ENCODE data around the gene HSPA4.
A peak's percentile ranks its signal among the peaks of the same experiment; 100 is the strongest.
"Not testable (repeated sequence)": the region's sequence is repeated elsewhere in the genome, so short reads cannot be mapped to it uniquely, and the experiment has no call there.

The HSPA4 gene

DNA sequence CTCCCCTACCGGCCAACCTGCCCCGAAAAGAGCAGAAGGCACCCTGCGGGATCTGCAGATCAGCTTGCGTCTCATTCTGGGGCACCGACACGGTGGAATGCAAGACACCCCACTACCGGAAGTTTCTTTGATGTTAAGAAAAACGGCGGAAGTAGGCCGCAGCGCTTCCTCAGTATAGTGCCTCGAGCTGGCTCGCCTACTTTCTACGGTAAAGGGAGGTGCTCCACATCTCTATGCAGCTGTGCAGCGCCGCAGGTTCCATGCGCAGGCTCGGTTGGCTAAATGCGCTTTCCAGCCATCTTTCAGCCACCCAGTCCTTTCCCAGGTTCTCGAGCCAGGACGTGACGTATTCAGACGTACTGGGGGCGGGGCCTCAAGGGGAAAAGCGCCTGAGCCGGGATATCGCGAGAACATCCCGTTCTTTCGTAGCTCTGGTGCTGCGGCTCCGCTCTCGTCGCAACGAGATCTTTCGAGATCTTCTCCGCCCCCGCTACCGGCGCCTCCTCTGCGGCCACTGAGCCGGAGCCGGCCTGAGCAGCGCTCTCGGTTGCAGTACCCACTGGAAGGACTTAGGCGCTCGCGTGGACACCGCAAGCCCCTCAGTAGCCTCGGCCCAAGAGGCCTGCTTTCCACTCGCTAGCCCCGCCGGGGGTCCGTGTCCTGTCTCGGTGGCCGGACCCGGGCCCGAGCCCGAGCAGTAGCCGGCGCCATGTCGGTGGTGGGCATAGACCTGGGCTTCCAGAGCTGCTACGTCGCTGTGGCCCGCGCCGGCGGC lies at the start of gene HSPA4:
TSS of gene HSPA4 (plus strand) at position 472 of the 775 bp plus-strand sequence. CDS start at position 710, 238 bp downstream.
- peak; percentile 98 for DNase-seq

DNA sequence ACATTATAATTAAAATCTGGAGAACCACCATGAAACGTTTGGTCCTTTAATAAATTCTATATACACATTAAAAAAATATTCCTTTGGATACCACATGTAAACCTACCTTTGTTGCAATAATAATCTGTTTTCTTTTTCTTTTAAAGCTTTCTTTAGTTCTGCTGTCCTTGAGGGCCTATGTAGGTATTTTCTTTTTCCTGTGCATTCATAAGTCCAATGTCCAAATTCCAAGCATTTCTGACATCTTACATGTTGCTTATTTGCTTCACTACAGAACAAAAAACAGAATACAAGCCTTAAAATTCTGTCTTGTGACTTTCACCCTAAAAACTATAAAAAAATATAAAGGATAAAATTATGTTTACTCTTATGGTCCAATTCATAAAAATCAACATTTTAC lies 45.2 kb upstream of the HSPA4 start:
- peak; percentile 2 for DNase-seq

DNA sequence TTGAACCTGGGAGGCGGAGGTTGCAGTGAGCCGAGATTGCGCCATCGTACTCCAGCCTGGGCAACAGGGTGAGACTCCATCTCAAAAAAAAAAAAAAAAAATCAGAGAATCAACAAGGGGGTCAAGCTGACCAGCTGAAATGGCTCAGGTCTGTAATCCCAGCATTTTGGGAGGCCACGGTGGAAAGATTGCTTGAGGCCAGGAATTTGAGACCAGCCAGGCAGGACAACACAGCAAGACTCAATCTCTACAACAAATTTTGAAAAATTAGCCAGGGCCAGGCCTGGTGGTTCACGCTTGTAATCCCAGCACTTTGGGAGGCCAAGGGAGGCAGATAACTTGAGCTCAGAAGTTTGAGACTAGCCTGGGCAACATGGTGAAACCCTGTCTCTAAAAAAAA lies 43.4 kb upstream of the HSPA4 start:
- DNase-seq: not testable (repeated sequence)

DNA sequence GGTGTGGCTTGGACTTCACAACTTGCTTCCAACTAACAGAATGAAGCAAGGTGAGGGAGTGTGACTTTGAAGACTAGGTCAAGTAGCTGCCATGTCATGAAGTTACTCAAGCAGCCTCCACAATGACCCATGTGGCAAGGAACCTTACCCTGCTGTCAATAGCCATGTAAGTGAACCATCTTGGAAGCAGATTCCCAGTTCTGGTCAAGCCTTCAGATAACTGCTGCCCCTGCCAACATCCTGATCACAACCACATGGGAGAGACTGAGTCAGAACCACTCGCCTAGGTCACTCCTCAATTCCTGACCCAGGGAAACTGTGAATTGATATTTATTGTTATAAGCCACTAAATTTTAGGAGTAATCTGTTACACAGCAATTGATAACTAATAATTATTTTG lies 36.3 kb upstream of the HSPA4 start:
- no peak for DNase-seq

DNA sequence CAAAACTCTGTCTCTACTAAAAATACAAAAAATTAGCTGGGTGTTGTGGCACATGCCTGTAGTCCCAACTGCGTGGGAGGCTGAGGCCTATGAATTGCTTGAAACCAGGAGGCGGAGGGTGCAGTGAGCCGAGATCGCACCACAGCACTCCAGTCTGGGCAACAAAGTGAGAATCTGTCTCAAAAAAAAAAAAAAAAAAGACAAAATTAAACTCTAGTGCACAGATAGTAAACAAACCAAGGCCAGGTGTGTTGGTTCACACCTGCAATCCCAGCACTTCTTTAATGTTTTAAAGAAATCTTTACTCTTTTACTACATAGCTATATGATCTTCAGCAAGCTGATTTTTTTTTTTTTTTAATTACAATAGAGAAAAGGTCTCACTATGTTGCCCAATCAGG lies 33.8 kb upstream of the HSPA4 start:
- DNase-seq: no peak

DNA sequence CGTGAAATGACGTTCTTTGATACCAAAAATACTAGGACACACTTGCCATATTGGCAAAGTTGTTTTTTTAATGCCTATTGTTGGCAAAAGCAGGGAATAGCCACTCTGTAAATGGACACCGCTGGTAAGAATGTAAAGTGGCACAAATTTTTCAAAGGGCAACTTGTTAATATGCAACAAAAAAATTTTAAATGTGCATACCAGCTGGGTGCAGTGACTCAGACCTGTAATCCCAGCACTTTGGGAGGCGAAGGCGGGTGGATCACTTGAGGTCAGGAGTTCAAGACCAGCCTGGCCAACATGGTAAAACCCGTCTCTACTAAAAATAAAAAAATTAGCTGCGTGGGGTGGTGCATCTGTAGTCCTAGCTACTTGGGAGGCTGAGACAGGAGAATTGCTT lies 32.3 kb upstream of the HSPA4 start:
- not testable (repeated sequence) for DNase-seq

DNA sequence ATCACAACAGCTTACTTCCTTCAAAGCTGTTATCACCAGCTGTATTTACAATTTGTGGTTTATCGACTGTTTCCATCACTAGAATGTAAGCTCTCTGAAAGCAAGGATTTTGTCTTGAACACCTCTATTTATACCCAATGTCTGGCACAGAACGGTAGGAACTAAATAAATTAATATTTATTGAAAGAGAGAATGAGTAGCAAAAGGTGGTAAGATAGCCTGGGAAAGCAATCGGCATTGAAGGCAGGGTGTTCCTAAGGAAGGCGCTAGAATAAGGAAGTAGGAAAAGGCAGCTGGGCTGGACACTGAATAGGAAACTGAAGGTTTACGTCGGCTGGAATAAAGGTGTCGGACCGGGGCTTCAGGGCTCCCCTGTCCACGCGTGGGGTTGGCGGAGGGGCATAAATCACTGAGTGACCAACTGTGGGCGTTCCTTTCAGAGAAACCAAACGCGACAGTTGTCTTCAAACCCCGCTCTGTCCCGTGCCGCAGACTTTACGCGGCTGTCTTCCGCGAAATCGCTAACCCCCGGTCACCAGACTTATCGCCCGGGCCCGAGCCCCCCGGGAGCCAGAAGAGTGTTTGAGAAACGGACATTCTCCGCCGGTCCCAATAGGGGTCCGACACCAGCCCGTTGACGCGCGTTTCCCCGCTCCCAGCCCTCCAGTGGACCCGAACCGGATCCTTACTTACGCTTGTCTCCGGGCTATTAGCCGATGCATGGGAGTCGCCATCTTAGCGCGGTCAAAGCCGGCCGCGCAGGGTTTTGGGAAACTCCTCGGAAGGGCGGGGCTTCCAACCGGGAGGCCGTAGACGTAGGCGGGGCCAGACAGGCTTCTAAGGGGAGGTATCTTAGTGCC lies 25.8 kb upstream of the HSPA4 start, which contains the start of gene ZCCHC10:
TSS of gene ZCCHC10 (minus strand) at position 746 of the 860 bp plus-strand sequence. CDS start at position 734, 12 bp downstream.
- peak; percentile 89 for DNase-seq

DNA sequence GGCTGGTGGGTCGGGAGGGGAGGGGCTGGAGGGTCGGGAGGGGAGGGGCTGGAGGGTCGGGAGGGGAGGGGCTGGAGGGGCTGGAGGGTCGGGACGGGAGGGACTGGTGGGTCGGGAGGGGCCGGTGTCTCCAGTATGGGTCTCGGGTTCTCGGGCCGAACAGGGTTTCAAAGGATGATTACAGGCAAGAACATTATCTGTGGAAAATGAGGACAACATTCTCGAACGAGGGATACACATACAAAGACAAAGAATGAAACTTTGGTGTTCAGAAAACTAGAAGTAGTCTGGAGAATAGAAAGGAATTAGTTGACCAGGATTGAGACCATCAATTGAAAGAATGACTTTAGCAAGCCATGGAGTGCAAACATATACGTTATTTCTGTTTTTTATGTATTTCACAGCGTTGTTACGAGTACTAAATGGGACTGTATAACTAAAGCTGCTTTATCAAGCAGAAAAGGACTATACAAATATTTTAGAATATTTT lies 25.1 kb upstream of the HSPA4 start:
- no peak for DNase-seq

DNA sequence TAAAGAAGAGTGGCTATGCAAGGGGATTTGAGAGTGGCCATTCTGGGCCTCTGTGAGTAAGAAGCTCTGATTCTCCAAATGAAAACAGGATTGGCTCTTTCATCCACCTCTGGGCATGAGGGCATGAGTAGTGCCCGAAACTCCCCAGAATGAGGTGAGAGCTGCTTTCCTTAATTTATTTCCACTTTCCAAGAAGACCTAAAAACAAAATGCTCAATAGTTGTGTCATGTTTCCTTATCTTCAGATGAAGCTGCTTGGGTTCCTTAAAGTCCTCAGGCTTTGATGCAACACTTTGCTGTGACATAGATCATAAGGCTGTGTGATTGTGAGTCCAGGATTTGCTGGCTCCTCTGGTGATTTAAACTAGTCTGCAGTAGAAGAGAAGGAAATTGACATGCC lies 22.4 kb upstream of the HSPA4 start:
- DNase-seq: no peak

DNA sequence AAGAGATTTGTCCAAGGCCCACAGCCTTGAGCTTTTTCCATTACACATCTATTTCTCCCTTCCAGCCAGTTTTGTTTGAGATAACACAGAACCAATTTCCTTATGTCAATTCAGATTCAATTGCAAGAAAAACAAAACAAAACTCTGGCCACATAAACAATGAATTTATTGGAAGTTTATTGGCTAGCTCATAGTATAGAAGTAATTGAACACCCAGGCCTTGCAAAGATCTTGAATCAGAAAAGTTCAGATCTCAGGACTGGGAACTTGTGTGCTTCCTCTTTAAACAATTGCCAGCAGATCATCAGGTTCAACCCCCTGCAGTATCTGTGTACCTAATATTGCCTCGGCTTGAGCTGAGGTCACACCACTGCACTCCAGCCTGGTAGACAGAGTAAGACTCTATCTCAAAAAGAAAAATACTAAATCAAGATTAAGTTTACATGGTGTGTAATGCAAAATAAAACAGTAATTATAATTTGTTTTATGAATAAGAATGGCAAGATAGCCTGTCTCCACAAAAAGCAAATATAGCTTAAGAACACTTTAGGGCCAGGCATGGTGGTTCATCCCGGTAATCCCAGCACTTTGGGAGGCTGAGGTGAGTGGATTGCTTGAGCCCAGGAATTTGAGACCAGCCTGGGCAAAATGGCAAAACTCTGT lies 21.3 kb upstream of the HSPA4 start:
- no peak for DNase-seq

DNA sequence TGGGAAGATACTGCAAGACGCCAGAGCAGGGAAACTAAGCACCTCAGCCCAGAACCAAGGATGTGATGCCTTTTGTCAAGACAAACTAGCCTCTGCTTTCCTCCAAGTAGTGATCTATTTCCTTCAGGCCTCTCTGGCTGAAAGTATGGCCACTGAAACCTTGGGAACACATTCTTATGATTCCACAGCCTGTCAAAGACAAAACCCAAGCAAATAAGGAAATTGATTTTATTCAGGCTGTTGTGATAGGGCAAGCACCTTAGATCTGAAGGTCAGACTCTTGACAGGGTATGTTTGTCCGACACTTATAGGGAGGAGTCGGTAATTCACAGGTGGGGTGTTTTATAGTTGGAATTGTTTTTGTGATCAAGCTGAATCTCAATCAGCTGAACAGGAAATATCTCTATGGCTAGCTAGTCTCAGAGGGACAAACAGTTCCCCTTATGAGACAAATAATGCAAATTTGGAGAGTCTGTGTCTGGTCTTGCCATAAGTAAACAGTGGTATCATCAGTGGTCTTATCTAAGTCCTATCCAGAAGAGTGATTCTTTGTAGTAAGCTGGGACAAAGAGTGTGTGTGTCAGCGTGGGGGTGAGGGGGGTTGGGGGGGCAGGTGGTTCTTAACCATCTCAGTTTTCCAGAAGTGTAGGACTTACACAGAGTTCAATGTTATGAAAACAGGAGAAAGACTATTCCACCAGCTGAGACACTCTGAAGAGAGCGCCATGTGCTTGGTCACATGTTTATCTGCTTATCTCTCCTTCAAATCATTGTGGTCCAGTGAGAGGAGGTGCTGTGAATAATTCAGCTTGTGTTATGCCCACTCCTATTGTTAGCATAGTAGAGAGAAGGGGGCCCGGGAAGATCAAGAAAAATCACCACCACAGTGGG lies 18.7 kb upstream of the HSPA4 start:
- DNase-seq: no peak

DNA sequence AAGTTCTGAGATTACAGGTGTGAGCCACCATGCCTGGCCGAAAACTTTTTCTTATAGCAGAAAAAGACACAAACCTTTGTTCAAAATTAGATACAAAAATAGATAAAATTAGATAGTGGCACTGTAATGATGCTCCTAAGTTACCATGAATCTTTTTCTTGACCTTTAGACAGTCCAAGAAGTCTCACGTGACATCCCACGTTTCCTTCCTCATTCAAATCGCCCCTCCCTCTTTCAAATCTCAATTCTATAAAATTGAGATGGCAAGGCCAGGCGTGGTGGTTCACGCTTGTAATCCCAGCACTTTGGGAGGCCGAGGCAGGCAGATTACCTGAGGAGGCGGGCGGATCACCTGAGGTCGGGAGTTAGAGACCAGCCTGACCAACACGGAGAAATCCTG lies 17.7 kb upstream of the HSPA4 start:
- DNase-seq: no peak

DNA sequence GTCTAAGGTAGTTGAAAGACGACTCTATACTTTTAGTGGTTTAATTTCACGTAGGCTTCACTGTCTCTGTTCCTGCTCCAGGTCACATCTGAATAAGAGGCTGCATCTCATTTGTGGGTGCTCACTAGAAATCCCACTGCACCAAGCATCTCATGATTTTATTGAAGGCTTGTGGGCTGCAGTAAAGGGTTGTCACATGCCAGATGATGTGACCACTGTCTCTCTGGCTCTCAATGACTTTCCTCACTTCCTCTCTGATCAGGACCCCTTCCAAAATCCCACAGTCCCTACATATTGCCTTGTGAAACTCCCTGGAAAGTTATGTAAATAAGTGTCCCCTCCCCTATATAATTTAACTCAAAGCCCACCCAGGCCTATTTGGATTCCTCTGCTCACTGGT lies 16.6 kb upstream of the HSPA4 start:
- no peak for DNase-seq

DNA sequence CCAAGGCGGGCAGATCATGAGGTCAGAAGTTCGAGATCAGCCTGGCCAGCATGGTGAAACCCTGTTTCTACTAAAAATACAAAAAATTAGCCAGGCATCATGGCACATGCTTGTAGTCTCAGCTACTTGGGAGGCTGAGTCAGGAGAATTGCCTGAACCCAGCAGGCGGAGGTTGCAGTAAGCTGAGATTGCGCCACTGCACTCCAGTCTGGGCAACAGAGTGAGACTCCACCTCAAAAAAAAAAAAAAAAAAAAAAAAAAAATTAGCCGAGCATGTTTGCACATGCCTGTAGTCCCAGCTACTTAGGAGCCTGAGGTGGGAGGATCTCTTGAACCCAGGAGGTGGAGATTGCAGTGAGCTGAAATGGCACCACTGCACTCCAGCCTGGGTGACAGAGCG lies 15.1 kb upstream of the HSPA4 start:
- not testable (repeated sequence) for DNase-seq

DNA sequence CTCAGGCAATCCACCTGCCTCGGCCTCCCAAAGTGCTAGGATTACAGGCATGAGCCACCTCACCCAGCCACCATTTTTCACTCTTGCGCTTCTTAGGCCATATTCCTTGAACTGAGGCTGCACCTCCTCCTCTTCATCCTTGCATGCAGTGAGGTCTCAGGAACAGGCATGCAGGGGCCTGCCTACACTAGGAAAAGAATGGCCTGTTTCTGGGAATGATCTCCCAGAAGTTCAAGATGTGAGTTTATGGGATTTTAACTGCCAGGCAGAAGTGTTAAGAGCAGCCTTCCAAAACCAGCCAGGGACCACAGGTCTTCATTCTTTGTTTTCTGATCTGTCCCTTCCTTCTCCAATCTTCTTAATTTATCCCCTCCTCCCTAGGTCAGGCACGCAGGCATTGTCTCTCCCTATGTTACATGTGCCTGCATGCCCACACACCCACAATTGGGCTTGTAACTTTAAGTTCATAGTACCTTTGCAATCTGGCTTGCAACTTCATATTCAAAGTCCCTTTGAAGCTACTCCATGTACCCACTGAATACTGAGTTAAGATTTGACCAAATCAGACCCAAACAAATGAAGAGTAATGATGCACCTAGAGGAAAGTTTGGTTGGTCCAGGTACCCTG lies 10.5 kb upstream of the HSPA4 start:
- no peak for DNase-seq

DNA sequence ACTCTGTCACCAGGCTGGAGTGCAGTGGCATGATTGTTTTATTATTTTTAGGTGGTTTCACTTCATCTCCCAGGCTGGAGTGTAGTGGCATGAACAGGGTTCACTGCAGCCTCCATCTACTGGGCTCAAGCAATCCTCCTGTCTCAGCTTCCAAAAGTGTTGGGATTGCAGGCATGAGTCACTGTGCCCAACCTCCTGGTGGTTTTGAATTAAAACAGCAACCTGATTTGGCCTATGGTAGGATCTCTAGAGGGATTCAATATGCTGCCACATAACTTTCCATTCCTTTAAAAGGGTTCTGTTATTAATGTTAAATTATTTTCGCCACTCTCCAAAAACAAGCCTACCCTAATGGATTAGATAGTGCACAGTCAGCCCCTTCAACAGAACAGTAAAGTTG lies 9.9 kb upstream of the HSPA4 start:
- DNase-seq: no peak

DNA sequence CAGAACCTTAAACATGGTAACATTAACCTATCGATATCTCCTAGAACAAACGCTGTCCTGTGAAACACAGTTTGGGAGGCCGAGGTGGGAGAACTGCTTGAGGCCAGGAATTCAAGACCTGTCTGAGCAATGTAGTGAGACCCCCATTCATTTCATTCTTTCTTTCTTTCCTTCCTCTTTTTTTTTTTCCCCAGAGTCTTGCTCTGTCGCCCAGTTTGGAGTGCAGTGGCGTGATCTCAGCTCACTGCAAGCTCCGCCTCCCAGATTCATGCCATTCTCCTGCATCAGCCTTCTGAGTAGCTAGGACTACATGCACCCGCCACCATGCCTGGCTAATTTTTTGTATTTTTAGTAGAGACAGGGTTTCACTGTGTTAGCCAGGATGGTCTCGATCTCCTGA lies 5.3 kb upstream of the HSPA4 start:
- not testable (repeated sequence) for DNase-seq

DNA sequence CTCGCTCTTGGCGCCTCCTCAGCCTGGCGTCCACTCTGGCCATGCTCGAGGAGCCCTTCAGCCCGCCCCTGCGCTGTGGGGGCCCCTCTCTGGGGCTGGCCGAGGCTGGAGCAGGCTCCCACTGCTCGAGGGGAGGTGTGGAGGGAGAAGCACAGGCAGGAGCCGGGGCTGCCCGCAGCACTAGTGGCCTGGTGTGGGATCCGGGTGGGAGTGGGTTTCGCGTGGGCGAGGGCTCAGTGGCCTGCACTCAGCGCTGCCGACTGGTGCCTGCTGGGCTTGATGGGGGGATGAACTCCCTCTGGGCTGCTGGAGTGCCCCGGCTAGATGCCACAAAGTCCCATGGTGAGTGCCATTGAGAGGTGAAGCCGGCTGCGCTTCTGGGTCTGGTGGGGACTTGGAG lies 4.4 kb upstream of the HSPA4 start:
- DNase-seq: no peak

DNA sequence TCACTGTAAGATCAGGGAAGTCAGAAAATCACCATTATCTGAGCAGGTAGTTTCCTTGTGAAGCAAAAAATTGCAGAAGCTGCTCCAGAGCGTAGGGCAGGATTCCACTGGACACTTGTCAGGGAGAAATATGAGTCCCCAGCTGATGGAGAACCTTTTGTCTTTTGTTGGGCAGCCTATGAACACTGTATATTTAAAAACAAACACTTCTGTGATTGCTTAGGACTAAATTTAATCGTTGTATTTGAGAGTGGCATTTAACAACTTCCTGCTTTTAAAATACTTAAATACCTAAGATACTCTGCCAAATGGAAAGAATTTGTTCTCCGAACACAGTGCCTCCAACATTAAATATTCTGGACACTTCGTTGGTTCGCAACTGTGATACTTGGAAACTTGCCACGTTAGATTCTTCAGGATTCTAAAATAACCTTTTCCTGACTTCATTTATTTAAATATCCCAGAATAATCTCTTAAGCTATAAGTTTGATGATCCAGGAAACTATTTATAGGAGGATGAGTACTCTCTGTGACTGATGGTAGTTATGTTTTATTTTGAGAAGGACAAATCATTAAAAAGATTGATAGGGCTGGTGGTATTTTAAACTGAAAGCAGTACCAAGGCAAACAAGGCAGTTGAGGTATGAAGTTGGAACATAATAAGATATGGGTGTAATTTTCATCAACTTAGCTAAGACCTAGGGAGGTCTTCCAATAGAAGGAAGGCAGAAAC lies 2.7 kb upstream of the HSPA4 start:
- DNase-seq: peak; percentile 51

DNA sequence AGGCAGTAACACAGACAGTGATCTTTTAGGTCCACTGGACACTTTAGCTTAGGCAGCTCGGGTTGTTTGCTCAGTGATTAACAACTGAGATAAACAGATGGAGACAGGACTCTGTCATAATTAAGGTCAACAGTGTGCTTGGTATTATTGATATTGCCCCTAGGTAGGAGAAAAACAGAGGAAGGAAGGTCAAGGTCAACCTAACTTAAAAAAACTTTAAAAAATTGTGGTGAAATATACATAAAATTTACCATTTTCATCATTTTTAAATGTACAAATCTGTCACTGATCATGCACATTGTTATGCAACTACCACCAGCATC lies 2.1 kb upstream of the HSPA4 start:
- DNase-seq: no peak

DNA sequence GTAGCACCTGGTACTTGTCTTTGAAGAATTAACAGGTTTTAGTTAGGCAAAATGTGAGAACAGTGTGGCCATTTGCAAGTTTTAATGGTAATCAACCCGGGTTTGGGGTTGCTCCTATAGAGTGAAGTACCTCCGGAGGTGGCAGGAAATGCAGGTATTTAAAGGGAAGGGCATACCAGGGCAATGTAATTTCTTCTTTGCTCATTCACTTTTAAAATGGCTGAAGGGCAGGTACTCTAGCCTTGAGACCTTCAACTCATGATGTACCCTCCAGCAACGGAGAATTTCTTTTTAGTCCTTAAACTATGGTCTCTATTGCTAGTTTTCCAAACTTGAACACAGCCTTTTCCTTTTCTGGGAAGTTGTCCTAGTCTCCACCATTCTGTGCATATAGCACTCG lies 1.3 kb upstream of the HSPA4 start:
- DNase-seq: no peak
